Smooth muscle cell (in vitro differentiated cells): Measurements from ENCODE around the gene AASS. TPM values are rescaled to one million over a fixed set of nuclear protein-coding genes. Genes with fewer than 3 reads are reported as not detected.

Source experiments
- DNase-seq: peaks from one replicate; lab custom pipeline; 2025; ENCODE audit not compliant: unreplicated experiment; lab: John Stamatoyannopoulos, UW
- H2AFZ ChIP-seq: fragments of 200-600 bp; sonication (generic); 2 replicates; pipeline ENCODE4 v1.6.0; 2016; ENCODE audit warnings: antibody characterized with exemption, low read depth, mild to moderate bottlenecking
- H3F3A ChIP-seq: fragments of 200-600 bp; sonication (generic); 2 replicates; pipeline ENCODE4 v1.6.0; 2017; ENCODE audit warnings: antibody characterized with exemption, low read depth
- H3K27ac ChIP-seq: fragments of 200-600 bp; sonication (generic); 2 replicates; pipeline ENCODE4 v1.5.1; 2016; ENCODE audit warnings: low read depth, mild to moderate bottlenecking
- H3K27me3 ChIP-seq: fragments of 200-600 bp; sonication (generic); 2 replicates; pipeline ENCODE4 v1.6.1; 2016; ENCODE audit warnings: low read depth, mild to moderate bottlenecking
- H3K36me3 ChIP-seq: fragments of 200-600 bp; sonication (generic); 2 replicates; pipeline ENCODE4 v1.5.1; 2016; ENCODE audit warnings: low read depth
- H3K4me1 ChIP-seq: fragments of 200-600 bp; sonication (generic); 2 replicates; pipeline ENCODE4 v1.5.1; 2016; ENCODE audit warnings: low read depth
- H3K4me2 ChIP-seq: fragments of 200-600 bp; sonication (generic); 2 replicates; pipeline ENCODE4 v1.6.0; 2016; ENCODE audit warnings: mild to moderate bottlenecking
- H3K4me3 ChIP-seq: fragments of 200-600 bp; sonication (generic); 2 replicates; pipeline ENCODE4 v1.5.1; 2016; ENCODE audit warnings: mild to moderate bottlenecking
- H3K79me2 ChIP-seq: fragments of 200-600 bp; sonication (generic); 2 replicates; pipeline ENCODE4 v1.6.0; 2016; ENCODE audit warnings: low read depth, mild to moderate bottlenecking
- H3K9ac ChIP-seq: fragments of 200-600 bp; sonication (generic); 2 replicates; pipeline ENCODE4 v1.6.0; 2016; ENCODE audit warnings: low read depth
- H3K9me3 ChIP-seq: fragments of 200-600 bp; sonication (generic); replicated peaks from 2 replicates; pipeline ENCODE4 v1.5.1; 2016; ENCODE audit warnings: low read depth
- H4K20me1 ChIP-seq: fragments of 200-600 bp; sonication (generic); 2 replicates; pipeline ENCODE4 v1.6.0; 2016; ENCODE audit warnings: low read depth
- WGBS: methylation state at CpG from one replicate; pipeline ENCODE4 v1.1.7; 2016; ENCODE audit warnings: low lambda C conversion rate; 5-methylcytosine and 5-hydroxymethylcytosine counted together
- polyA plus RNA-seq: library from polyadenylated mRNA; unstranded; fragments of >200 nt; fragmentation: Nextera tagmentation; extraction: Ambion mirVana; gene quantifications from 2 replicates; pipeline ENCODE4 v1.2.1, GENCODE V29; 2016
- total RNA-seq: library from RNA; depleted of rRNA; stranded (reverse); fragments of >200 nt; gene quantifications from 2 replicates; pipeline ENCODE4 v1.2.3, GENCODE V29; 2014
- TF ChIP-seq, protein P1 (sequence below): fragments of 200-600 bp; sonication (generic); IDR thresholded peaks from 2 replicates; pipeline ENCODE4 v1.5.1; 2017; ENCODE audit warnings: borderline replicate concordance, mild to moderate bottlenecking, antibody characterized with exemption; ENCODE audit not compliant: insufficient read depth, poor library complexity, severe bottlenecking

The AASS gene
- total and polyA plus RNA-seq, 2 experiments from 2014 or later: 9.8 to 23.8 TPM

DNA sequence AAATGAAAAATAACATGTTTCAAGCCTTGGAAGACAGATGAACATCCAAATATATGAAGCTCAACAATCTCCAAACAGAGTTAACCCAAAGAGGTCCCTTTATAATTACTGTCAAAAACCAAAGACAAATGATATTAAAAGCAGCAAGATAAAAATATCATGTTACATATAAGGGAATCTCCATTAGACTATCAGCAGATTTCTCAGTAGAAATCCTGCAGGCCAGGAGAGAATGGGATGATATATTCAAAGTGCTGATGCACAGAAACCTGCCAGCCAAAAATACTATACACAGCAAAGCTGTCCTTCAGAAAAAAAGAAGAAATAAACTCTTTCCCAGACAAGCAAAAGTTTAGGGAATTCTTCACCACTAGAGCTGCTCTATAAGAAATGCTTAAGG lies 41.0 kb downstream of the AASS start:
- TF ChIP-seq, protein P1, sequence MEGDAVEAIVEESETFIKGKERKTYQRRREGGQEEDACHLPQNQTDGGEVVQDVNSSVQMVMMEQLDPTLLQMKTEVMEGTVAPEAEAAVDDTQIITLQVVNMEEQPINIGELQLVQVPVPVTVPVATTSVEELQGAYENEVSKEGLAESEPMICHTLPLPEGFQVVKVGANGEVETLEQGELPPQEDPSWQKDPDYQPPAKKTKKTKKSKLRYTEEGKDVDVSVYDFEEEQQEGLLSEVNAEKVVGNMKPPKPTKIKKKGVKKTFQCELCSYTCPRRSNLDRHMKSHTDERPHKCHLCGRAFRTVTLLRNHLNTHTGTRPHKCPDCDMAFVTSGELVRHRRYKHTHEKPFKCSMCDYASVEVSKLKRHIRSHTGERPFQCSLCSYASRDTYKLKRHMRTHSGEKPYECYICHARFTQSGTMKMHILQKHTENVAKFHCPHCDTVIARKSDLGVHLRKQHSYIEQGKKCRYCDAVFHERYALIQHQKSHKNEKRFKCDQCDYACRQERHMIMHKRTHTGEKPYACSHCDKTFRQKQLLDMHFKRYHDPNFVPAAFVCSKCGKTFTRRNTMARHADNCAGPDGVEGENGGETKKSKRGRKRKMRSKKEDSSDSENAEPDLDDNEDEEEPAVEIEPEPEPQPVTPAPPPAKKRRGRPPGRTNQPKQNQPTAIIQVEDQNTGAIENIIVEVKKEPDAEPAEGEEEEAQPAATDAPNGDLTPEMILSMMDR: no peak
- H3K4me3 ChIP-seq: no peak overlapping the region
- peaks cover 5% of the 10 kb centered on the region for H3K9me3 ChIP-seq
- no peaks in the 10 kb centered on the region for H3K4me1 ChIP-seq
- H3K79me2 ChIP-seq: no peaks in the 10 kb centered on the region
- H2AFZ ChIP-seq: no peak overlapping the region
- no peaks in the 10 kb centered on the region for H3K36me3 ChIP-seq
- H4K20me1 ChIP-seq: no peaks in the 10 kb centered on the region
- no peaks in the 10 kb centered on the region for H3F3A ChIP-seq
- DNase-seq: no peak
- H3K9ac ChIP-seq: no peak overlapping the region
- no peak overlapping the region for H3K27ac ChIP-seq
- no peaks in the 10 kb centered on the region for H3K27me3 ChIP-seq
- no peak overlapping the region for H3K4me2 ChIP-seq

- Histone ChIP-seq H3K4me2 (no peak overlapping the region), H3F3A (no peaks in the 10 kb centered on the region)
- 92% methylated on average over 3 of the region's 3 CpGs for WGBS
These were observed 44.0 kb downstream of the AASS start for GRCh38 chr7:122100021-122100420.

GRCh38 chr7:122095642-122096041 lies 48.4 kb downstream of the AASS start:
- no peaks in the 10 kb centered on the region for H4K20me1 ChIP-seq
- no peaks in the 10 kb centered on the region for H3K36me3 ChIP-seq
- no peaks in the 10 kb centered on the region for H3F3A ChIP-seq
- no peaks in the 10 kb centered on the region for H3K9me3 ChIP-seq
- no peak overlapping the region for H3K9ac ChIP-seq
- no peak overlapping the region for H3K4me2 ChIP-seq
- TF ChIP-seq, protein P1: no peak
- 72% methylated on average over 4 of the region's 4 CpGs for WGBS
- no peaks in the 10 kb centered on the region for H3K27me3 ChIP-seq
- no peak overlapping the region for H3K27ac ChIP-seq
- H3K4me1 ChIP-seq: no peaks in the 10 kb centered on the region
- no peak overlapping the region for H3K4me3 ChIP-seq
- no peaks in the 10 kb centered on the region for H3K79me2 ChIP-seq
- H2AFZ ChIP-seq: no peak overlapping the region
- DNase-seq: no peak

More at GRCh38 chr7:122100021-122100420, 44.0 kb downstream of the AASS start:
- no peaks in the 10 kb centered on the region for H3K36me3 ChIP-seq
- no peak overlapping the region for H3K4me3 ChIP-seq
- H3K9ac ChIP-seq: no peak overlapping the region
- no peaks in the 10 kb centered on the region for H3K27me3 ChIP-seq
- no peaks in the 10 kb centered on the region for H3K79me2 ChIP-seq
- H3K9me3 ChIP-seq: peaks cover 5% of the 10 kb centered on the region
- H3K27ac ChIP-seq: no peak overlapping the region
- DNase-seq: no peak
- no peak overlapping the region for H2AFZ ChIP-seq
- H4K20me1 ChIP-seq: no peaks in the 10 kb centered on the region
- TF ChIP-seq, protein P1: no peak
- no peaks in the 10 kb centered on the region for H3K4me1 ChIP-seq

DNA sequence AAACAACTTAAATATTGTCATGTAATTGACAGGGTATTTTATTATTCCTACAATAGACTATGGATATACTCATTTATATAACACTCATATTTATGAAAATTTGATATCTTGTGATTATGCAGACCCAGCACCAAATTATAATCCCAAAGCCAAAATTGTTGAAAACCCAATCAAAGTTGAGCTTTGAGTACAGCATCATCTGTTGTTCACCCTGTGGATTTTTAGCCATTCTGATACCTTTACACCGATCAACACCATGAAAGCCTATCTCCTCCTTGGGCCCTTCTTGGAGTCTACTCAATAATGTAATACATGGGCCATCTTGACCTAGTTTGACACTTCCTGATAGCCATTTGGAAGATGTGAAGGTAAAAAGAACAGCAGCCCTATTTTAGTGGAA lies 49.5 kb downstream of the AASS start:
- Histone ChIP-seq H3K4me1 (no peaks in the 10 kb centered on the region), H3K36me3 (no peaks in the 10 kb centered on the region), H3F3A (no peaks in the 10 kb centered on the region), H3K27me3 (no peaks in the 10 kb centered on the region), H3K9me3 (no peaks in the 10 kb centered on the region), H3K9ac (no peak overlapping the region), H3K79me2 (no peaks in the 10 kb centered on the region), H3K4me2 (no peak overlapping the region), H3K27ac (no peak overlapping the region), H2AFZ (no peak overlapping the region), H3K4me3 (no peak overlapping the region), H4K20me1 (no peaks in the 10 kb centered on the region)
- no peak for DNase-seq
- 97% methylated on average over 1 of the region's 1 CpG for WGBS
- TF ChIP-seq, protein P1: no peak
